Measurements from ENCODE around the gene DERA. TPM values are rescaled to one million over a fixed set of nuclear protein-coding genes. Genes with fewer than 3 reads are reported as not detected.
"Not testable (repeated sequence)": the region's sequence is repeated elsewhere in the genome, so short reads cannot be mapped to it uniquely, and the experiment has no call there.

The DERA gene
- total RNA-seq, 2 experiments from 2014 or later: 31.3 to 35.1 TPM

DNA sequence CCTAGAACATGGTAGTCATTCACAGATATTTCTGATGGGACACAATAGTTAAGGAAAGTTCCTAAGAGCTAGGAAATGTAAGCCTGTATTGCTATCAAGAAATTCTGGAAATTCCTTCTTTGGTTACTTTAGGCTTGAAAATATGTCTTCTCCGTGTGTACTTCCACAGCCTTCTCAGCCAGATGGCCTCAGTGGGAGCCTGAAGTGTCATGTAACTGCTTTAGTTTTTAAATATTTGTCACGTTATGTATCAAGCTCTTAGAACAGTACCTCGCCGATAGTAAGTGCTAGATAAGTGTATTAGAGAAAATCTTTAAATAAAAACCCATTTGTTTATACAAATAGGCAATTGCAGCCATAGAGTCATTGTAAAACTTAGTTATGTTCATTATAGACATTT, 95.6 kb downstream of the DERA start:
- Mint-ChIP-seq H3K9me3 (no peaks in the 10 kb centered on the region), H3K4me3 (no peak overlapping the region), H3K27me3 (no peaks in the 10 kb centered on the region), H3K4me1 (no peaks in the 10 kb centered on the region), H3K36me3 (ENCODE audit: low read depth) (peaks cover 6% of the 10 kb centered on the region), H3K27ac (no peak overlapping the region)
- no peak for DNase-seq
- CTCF ChIA-PET: interaction anchor here (0.6 to 1.6 kb wide), 2 partner anchors 11 to 1192 kb away, joined by 3 to 5 read pairs; no protein-coding TSS in a partner anchor
- POLR2A ChIA-PET: no interaction called here

DNA sequence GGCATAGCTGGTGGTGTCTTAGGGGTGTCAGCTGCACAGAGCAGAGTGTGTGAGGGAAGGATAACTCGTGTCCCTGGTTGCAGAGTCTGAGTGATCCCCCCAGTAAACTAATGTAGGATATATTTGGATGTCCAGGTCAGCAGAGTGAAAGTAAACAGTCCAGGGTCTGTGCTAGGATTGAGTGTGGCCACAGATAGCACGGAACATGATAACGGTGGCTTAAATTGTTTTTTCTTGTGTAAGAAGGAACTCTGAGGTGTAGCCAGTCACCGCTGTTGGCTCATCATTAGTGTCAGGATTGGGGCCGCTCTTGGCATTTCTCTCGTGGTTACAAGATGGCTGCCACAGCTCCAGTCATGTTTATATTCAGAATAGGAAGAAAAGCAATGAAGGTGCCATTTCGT, 97.3 kb downstream of the DERA start:
- Mint-ChIP-seq H3K9me3 (peaks cover 8% of the 10 kb centered on the region), H3K27me3 (no peaks in the 10 kb centered on the region), H3K27ac (no peak overlapping the region), H3K4me3 (no peak overlapping the region), H3K36me3 (ENCODE audit: low read depth) (peaks cover 15% of the 10 kb centered on the region), H3K4me1 (peaks cover 2% of the 10 kb centered on the region)
- DNase-seq: no peak
- ChIA-PET CTCF (interaction anchor here (1.6 kb wide), 1 partner anchor 10 kb away, joined by 4 read pairs; no protein-coding TSS in a partner anchor), POLR2A (no interaction called here)

- DNase-seq: no peak
- Mint-ChIP-seq H3K4me1 (peaks cover 2% of the 10 kb centered on the region), H3K4me3 (no peak overlapping the region), H3K27ac (no peak overlapping the region), H3K36me3 (ENCODE audit: low read depth) (peaks cover 37% of the 10 kb centered on the region), H3K27me3 (no peaks in the 10 kb centered on the region), H3K9me3 (peaks cover 24% of the 10 kb centered on the region)
- POLR2A ChIA-PET: no interaction called here
- CTCF ChIA-PET: interaction anchor here (0.6 kb wide), 1 partner anchor 636 kb away, joined by 3 read pairs; no protein-coding TSS in a partner anchor
Measured at GRCh38 chr12:16012117-16012516, 101.0 kb downstream of the DERA start.

GRCh38 chr12:16013722-16014121, 102.6 kb downstream of the DERA start:
- H3K27me3 Mint-ChIP-seq, POLR2A ChIA-PET, H3K4me1 Mint-ChIP-seq, H3K27ac Mint-ChIP-seq, H3K4me3 Mint-ChIP-seq, CTCF ChIA-PET, DNase-seq: not testable (repeated sequence)
- H3K36me3 Mint-ChIP-seq (ENCODE audit: low read depth): peaks cover 42% of the 10 kb centered on the region
- H3K9me3 Mint-ChIP-seq: peaks cover 24% of the 10 kb centered on the region

DNA sequence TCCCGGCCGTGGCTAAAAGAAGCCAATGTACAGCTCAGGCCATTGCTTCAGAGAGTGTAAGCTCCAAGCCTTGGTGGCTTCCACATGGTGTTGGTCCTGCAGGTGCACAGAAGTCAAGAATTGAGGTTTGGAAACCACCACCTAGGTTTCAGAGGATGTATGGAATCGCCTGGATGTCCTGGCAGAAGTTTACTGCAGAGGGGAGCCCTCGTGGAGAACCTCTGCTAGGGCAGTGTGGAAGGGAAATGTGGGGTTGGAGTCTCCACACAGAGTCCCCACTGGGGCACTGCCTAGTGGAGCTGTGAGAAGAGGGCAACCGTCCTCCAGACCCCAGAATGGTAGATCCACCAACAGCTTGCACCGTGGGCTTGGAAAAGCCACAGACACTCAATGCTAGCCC, 103.3 kb downstream of the DERA start:
- H3K27me3 Mint-ChIP-seq, H3K27ac Mint-ChIP-seq, H3K4me3 Mint-ChIP-seq, POLR2A ChIA-PET, H3K4me1 Mint-ChIP-seq, DNase-seq, CTCF ChIA-PET: not testable (repeated sequence)
- peaks cover 24% of the 10 kb centered on the region for H3K9me3 Mint-ChIP-seq
- H3K36me3 Mint-ChIP-seq (ENCODE audit: low read depth): peaks cover 44% of the 10 kb centered on the region

DNA sequence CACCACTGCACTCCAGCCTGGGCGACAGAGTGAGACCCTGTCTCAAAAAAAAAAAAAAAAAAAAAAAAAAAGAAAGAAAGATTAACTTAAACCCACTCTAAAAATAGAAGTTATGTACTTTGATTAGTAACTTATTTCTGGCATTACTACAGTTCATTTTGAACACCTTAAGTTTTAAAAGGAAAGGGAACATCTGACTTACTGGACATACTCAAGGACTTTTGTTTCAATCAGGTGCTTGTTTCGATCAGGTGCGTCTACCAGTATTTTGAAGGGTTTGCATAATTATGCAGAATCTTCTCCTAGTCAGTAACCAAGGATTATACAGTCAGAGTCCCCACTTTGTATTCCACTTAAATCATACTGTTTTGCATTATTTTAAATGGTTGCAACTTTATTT, 105.6 kb downstream of the DERA start:
- POLR2A ChIA-PET: no interaction called here
- Mint-ChIP-seq H3K4me1 (peaks cover 2% of the 10 kb centered on the region), H3K27ac (no peak overlapping the region), H3K27me3 (no peaks in the 10 kb centered on the region), H3K4me3 (no peak overlapping the region), H3K36me3 (ENCODE audit: low read depth) (peaks cover 47% of the 10 kb centered on the region), H3K9me3 (peaks cover 34% of the 10 kb centered on the region)
- CTCF ChIA-PET: no interaction called here
- DNase-seq: no peak

- POLR2A ChIA-PET: no interaction called here
- CTCF ChIA-PET: interaction anchor here (0.8 to 1.9 kb wide), 2 partner anchors 10 to 20 kb away, joined by 3 to 4 read pairs; no protein-coding TSS in a partner anchor
- Mint-ChIP-seq H3K36me3 (ENCODE audit: low read depth) (peaks cover 39% of the 10 kb centered on the region), H3K27me3 (no peaks in the 10 kb centered on the region), H3K27ac (no peak overlapping the region), H3K9me3 (peaks cover 27% of the 10 kb centered on the region), H3K4me3 (no peak overlapping the region), H3K4me1 (no peaks in the 10 kb centered on the region)
- no peak for DNase-seq
Measured at GRCh38 chr12:16018306-16018705, 107.2 kb downstream of the DERA start.

- Mint-ChIP-seq H3K9me3 (peaks cover 20% of the 10 kb centered on the region), H3K36me3 (ENCODE audit: low read depth) (peaks cover 32% of the 10 kb centered on the region), H3K27ac (no peak overlapping the region), H3K4me3 (no peak overlapping the region), H3K27me3 (no peaks in the 10 kb centered on the region), H3K4me1 (no peaks in the 10 kb centered on the region)
- DNase-seq: no peak
- CTCF ChIA-PET: interaction anchor here (1.9 kb wide), 1 partner anchor 11 kb away, joined by 4 read pairs; no protein-coding TSS in a partner anchor
- POLR2A ChIA-PET: no interaction called here
Measured at GRCh38 chr12:16019136-16019535, 108.0 kb downstream of the DERA start.

DNA sequence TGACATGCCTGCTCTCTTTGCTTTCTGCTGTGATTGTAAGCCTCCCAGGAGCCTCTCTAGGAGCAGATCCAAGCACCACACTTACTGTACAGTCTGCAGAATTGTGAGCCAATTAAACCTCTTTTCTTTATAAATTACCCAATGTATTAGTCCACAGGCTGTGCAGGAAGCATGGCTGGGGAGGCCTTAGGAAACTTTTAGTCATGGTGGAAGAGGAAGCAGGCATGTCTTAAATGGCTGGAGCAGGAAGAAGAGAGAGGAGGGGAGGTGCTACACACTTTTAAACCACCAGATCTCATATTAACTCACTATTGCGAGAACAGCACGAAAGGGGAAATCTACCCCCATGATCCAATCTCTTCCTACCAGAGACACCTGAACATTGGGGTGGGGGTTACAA, 108.9 kb downstream of the DERA start:
- peaks cover 26% of the 10 kb centered on the region for H3K36me3 Mint-ChIP-seq (ENCODE audit: low read depth)
- no peak overlapping the region for H3K27ac Mint-ChIP-seq

GRCh38 chr12:16021026-16021425, 109.9 kb downstream of the DERA start:
- Mint-ChIP-seq H3K4me3 (no peak overlapping the region), H3K36me3 (ENCODE audit: low read depth) (peaks cover 20% of the 10 kb centered on the region), H3K27me3 (no peaks in the 10 kb centered on the region), H3K4me1 (no peaks in the 10 kb centered on the region), H3K9me3 (peaks cover 16% of the 10 kb centered on the region), H3K27ac (no peak overlapping the region)
- DNase-seq: no peak
- CTCF ChIA-PET: no interaction called here
- POLR2A ChIA-PET: no interaction called here

More for the DNA sequence above, 108.9 kb downstream of the DERA start:
- ChIA-PET CTCF (no interaction called here), POLR2A (no interaction called here)
- no peak for DNase-seq
- Mint-ChIP-seq H3K9me3 (peaks cover 19% of the 10 kb centered on the region), H3K27me3 (no peaks in the 10 kb centered on the region), H3K4me1 (no peaks in the 10 kb centered on the region), H3K4me3 (no peak overlapping the region)

- Mint-ChIP-seq H3K27me3 (no peaks in the 10 kb centered on the region), H3K4me1 (no peaks in the 10 kb centered on the region), H3K4me3 (no peak overlapping the region), H3K27ac (no peak overlapping the region), H3K9me3 (peaks cover 16% of the 10 kb centered on the region), H3K36me3 (ENCODE audit: low read depth) (peaks cover 19% of the 10 kb centered on the region)
- DNase-seq: no peak
- CTCF ChIA-PET: no interaction called here
- POLR2A ChIA-PET: no interaction called here
Measured at GRCh38 chr12:16021676-16022075, 110.5 kb downstream of the DERA start.

DNA sequence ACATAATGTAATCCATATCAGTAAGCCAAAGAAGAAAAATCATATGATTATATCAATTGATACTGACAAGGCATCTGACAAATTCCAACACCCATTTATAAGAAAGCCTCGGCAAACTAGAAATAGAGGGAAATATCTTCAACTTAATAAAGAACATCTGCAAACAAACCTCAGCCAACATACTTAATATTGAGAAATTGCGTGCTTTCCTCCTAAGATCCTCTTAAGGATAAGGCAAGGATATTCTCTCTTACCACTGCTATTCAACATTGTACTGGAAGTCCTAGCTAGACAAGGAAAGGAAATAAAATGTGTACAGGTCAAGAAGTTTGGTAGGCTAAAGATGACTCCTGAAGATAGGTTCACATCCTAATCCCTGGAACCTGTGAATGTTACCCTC, 115.9 kb downstream of the DERA start:
- no peak for DNase-seq
- no peak overlapping the region for H3K27ac Mint-ChIP-seq
- H3K9me3 Mint-ChIP-seq: peaks cover 2% of the 10 kb centered on the region
- H3K4me3 Mint-ChIP-seq: no peak overlapping the region
- peaks cover 2% of the 10 kb centered on the region for H3K36me3 Mint-ChIP-seq (ENCODE audit: low read depth)
- no peaks in the 10 kb centered on the region for H3K4me1 Mint-ChIP-seq
- POLR2A ChIA-PET: no interaction called here
- CTCF ChIA-PET: no interaction called here
- no peaks in the 10 kb centered on the region for H3K27me3 Mint-ChIP-seq

DNA sequence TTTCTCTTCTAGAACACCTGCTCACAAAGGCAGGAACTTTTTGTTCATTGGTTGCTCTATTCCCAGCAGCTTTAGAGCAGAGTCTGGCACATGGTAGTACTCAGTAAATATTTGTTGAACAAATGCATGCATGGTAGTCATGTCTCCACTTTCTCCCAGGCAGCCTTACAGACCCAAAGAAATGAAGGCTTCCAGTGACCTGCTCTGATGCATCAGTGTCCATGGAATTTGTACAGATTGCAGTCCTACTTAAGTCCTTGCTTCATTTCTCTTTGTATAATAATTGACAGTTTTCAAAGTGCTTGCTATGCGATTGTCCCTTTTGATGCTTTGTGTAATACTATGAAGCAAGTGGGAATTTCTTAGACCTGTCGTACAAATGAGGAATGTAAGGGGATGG, 119.6 kb downstream of the DERA start:
- no peaks in the 10 kb centered on the region for H3K27me3 Mint-ChIP-seq
- no peak overlapping the region for H3K27ac Mint-ChIP-seq
- POLR2A ChIA-PET: no interaction called here
- H3K9me3 Mint-ChIP-seq: no peaks in the 10 kb centered on the region
- DNase-seq: no peak
- H3K4me1 Mint-ChIP-seq: no peaks in the 10 kb centered on the region
- peaks cover 4% of the 10 kb centered on the region for H3K36me3 Mint-ChIP-seq (ENCODE audit: low read depth)
- H3K4me3 Mint-ChIP-seq: no peak overlapping the region
- CTCF ChIA-PET: no interaction called here

- DNase-seq: no peak
- Mint-ChIP-seq H3K4me3 (no peak overlapping the region), H3K27me3 (no peaks in the 10 kb centered on the region), H3K36me3 (ENCODE audit: low read depth) (peaks cover 9% of the 10 kb centered on the region), H3K9me3 (no peaks in the 10 kb centered on the region), H3K4me1 (no peaks in the 10 kb centered on the region), H3K27ac (no peak overlapping the region)
- ChIA-PET POLR2A (no interaction called here), CTCF (no interaction called here)
Measured at GRCh38 chr12:16034136-16034817, 123.1 kb downstream of the DERA start.

Measured in activated CD4-positive, alpha-beta T cell treated with anti-CD3 and anti-CD28 coated beads, Interleukin-2, amount 10 ng/mL, durations not matched to agents 7 days and 5 days (primary cell).